WTC11 (cell line): ENCODE data around the gene FAM107B. TPM values are rescaled to one million over a fixed set of nuclear protein-coding genes. Genes with fewer than 3 reads are reported as not detected.

Source experiments
- ATAC-seq: fragments of 200-7000 bp; cut with Tn5 transposase; 2 replicates; pipeline ENCODE4 v1.10.0; 2021; ENCODE audit warnings: mild to moderate bottlenecking, moderate library complexity
- CTCF ChIA-PET: fragments of 300-600 bp; sonication (Branson Sonifier 250); formaldehyde crosslinking; loops from one replicate; lab custom pipeline; 2021; ENCODE audit warnings: antibody characterized with exemption; lab: Charles Lee
- POLR2A ChIA-PET: fragments of 350-600 bp; sonication (Branson Sonifier 250); formaldehyde crosslinking; loops from one replicate; lab custom pipeline; 2021; ENCODE audit warnings: antibody characterized with exemption; lab: Charles Lee
- DNase-seq: peaks from one replicate; pipeline ENCODE4 v3.0.0; 2021; ENCODE audit warnings: low spot score
- H3K27ac Mint-ChIP-seq: 2 replicates; pipeline ENCODE4 v1.8.0; 2021; ENCODE audit warnings: mixed read lengths
- H3K27me3 Mint-ChIP-seq: 2 replicates; pipeline ENCODE4 v1.8.0; 2021; ENCODE audit warnings: low read depth, mild to moderate bottlenecking, moderate library complexity, mixed read lengths
- H3K36me3 Mint-ChIP-seq: 2 replicates; pipeline ENCODE4 v1.8.0; 2021; ENCODE audit warnings: mixed read lengths
- H3K4me1 Mint-ChIP-seq: 2 replicates; pipeline ENCODE4 v1.8.0; 2022; ENCODE audit warnings: mixed read lengths
- H3K4me3 Mint-ChIP-seq: 2 replicates; pipeline ENCODE4 v1.8.0; 2021; ENCODE audit warnings: mild to moderate bottlenecking, moderate library complexity, mixed read lengths
- H3K9me3 Mint-ChIP-seq: 2 replicates; pipeline ENCODE4 v1.8.0; 2021; ENCODE audit warnings: mixed read lengths
- EMX1 ChIP-seq: fragments of 250-450 bp; sonication (Bioruptor Pico); IDR thresholded peaks from 2 replicates; pipeline ENCODE4 v1.8.0; 2021; ENCODE audit warnings: mild to moderate bottlenecking
- ESRRA ChIP-seq: sonication (generic); formaldehyde crosslinking; IDR thresholded peaks from 2 replicates; pipeline ENCODE4 v1.8.1; 2022; ENCODE audit warnings: mild to moderate bottlenecking, missing genetic modification reagents, borderline replicate concordance
- GRHL2 ChIP-seq: fragments of 250-450 bp; sonication (Bioruptor Pico); IDR thresholded peaks from 2 replicates; pipeline ENCODE4 v1.8.0; 2022; ENCODE audit warnings: mild to moderate bottlenecking, moderate library complexity; ENCODE audit not compliant: insufficient replicate concordance, severe bottlenecking
- IRF2 ChIP-seq: sonication (generic); formaldehyde crosslinking; IDR thresholded peaks from 2 replicates; pipeline ENCODE4 v1.8.0; 2022; ENCODE audit warnings: low read depth, missing genetic modification reagents, borderline replicate concordance
- NFATC4 ChIP-seq: fragments of 250-450 bp; sonication (Bioruptor Pico); IDR thresholded peaks from 2 replicates; pipeline ENCODE4 v1.9.0; 2021; ENCODE audit warnings: mild to moderate bottlenecking
- NFE2L1 ChIP-seq: sonication (generic); formaldehyde crosslinking; IDR thresholded peaks from 2 replicates; pipeline ENCODE4 v1.8.1; 2023; ENCODE audit warnings: missing genetic modification reagents
- RORB ChIP-seq: fragments of 250-450 bp; sonication (Bioruptor Pico); IDR thresholded peaks from 2 replicates; pipeline ENCODE4 v1.9.0; 2021; ENCODE audit warnings: mild to moderate bottlenecking
- SP1 ChIP-seq: sonication (generic); formaldehyde crosslinking; conservative IDR thresholded peaks from 2 replicates; pipeline ENCODE4 v1.8.1; 2022; ENCODE audit warnings: missing genetic modification reagents
- TEAD4 ChIP-seq: sonication (generic); formaldehyde crosslinking; IDR thresholded peaks from 2 replicates; pipeline ENCODE4 v1.8.0; 2022; ENCODE audit warnings: mild to moderate bottlenecking, missing genetic modification reagents
- ZBTB21 ChIP-seq: sonication (generic); formaldehyde crosslinking; IDR thresholded peaks from 2 replicates; pipeline ENCODE4 v1.8.1; 2023; ENCODE audit warnings: mild to moderate bottlenecking, missing genetic modification reagents, borderline replicate concordance
- ZNF416 ChIP-seq: fragments of 250-450 bp; sonication (Bioruptor Pico); IDR thresholded peaks from 2 replicates; pipeline ENCODE4 v1.9.0; 2021; ENCODE audit warnings: mild to moderate bottlenecking, inconsistent platforms
- ZNF423 ChIP-seq: fragments of 250-450 bp; sonication (Bioruptor Pico); IDR thresholded peaks from 2 replicates; pipeline ENCODE4 v2.1.2; 2022; ENCODE audit warnings: mild to moderate bottlenecking, moderate library complexity
- total RNA-seq: library from RNA; stranded (reverse); gene quantifications from 3 replicates; pipeline ENCODE4 v1.2.3, GENCODE V29; 2021
- TF ChIP-seq, protein P1 (sequence below): sonication (generic); formaldehyde crosslinking; IDR thresholded peaks from 2 replicates; pipeline ENCODE4 v1.8.0; 2022; ENCODE audit warnings: mild to moderate bottlenecking, missing genetic modification reagents
- TF ChIP-seq, protein P2 (sequence below): sonication (generic); formaldehyde crosslinking; IDR thresholded peaks from 2 replicates; pipeline ENCODE4 v1.8.0; 2023; ENCODE audit warnings: mild to moderate bottlenecking, missing genetic modification reagents
- TF ChIP-seq, protein P3 (sequence below): sonication (generic); formaldehyde crosslinking; IDR thresholded peaks from 2 replicates; pipeline ENCODE4 v1.8.1; 2023; ENCODE audit warnings: mild to moderate bottlenecking, missing genetic modification reagents, moderate library complexity
- TF ChIP-seq, protein P4 (sequence below): sonication (generic); formaldehyde crosslinking; IDR thresholded peaks from 2 replicates; pipeline ENCODE4 v1.8.0; 2022; ENCODE audit warnings: mild to moderate bottlenecking, missing genetic modification reagents
- TF ChIP-seq, protein P5 (sequence below): sonication (generic); formaldehyde crosslinking; IDR thresholded peaks from 2 replicates; pipeline ENCODE4 v1.8.1; 2022; ENCODE audit warnings: missing genetic modification reagents, borderline replicate concordance
- TF ChIP-seq, protein P6 (sequence below): sonication (generic); formaldehyde crosslinking; IDR thresholded peaks from 2 replicates; pipeline ENCODE4 v1.8.1; 2022; ENCODE audit warnings: mild to moderate bottlenecking, missing genetic modification reagents, moderate library complexity, borderline replicate concordance
- TF ChIP-seq, protein P7 (sequence below): fragments of 250-450 bp; sonication (Bioruptor Pico); IDR thresholded peaks from 2 replicates; pipeline ENCODE4 v1.9.0; 2021; ENCODE audit warnings: mild to moderate bottlenecking
- TF ChIP-seq, protein P8 (sequence below): fragments of 250-450 bp; sonication (Bioruptor Pico); IDR thresholded peaks from 2 replicates; pipeline ENCODE4 v2.1.2; 2022; ENCODE audit warnings: mild to moderate bottlenecking, moderate library complexity
- TF ChIP-seq, protein P9 (sequence below): fragments of 200-600 bp; IDR thresholded peaks from 2 replicates; pipeline ENCODE4 v1.8.0; 2022; ENCODE audit warnings: antibody characterized with exemption

Gene FAM107B
- total RNA-seq, 1 experiment from 2014 or later = 22.4 TPM

DNA sequence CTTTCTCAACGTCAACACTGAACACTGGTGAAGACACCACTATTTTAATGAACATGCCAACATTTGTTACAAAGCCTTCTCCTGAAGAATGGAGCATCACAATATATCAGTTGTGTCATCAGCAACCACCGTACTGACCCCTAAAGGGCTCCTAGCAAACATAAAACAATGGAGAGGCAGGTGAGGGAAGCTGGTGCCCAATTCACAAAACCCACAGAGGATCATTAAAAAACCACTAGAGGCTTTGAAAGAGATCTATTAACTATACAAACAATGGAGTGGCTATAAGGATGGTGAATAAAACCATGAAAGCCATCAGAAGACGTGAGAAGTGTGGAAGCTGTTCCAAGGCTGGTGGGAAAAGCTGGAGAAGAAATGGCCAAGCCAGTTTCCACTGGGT, 150.8 kb downstream of the FAM107B start (continued):
- TF ChIP-seq ESRRA (CRISPR knock-in tag) (no peak), IRF2 (CRISPR knock-in tag) (no peak), NFE2L1 (no peak), GRHL2 (CRISPR knock-in tag) (no peak), EMX1 (CRISPR knock-in tag) (no peak), TEAD4 (no peak), ZNF423 (CRISPR knock-in tag) (no peak), RORB (CRISPR knock-in tag) (no peak)
- TF ChIP-seq, protein P1, sequence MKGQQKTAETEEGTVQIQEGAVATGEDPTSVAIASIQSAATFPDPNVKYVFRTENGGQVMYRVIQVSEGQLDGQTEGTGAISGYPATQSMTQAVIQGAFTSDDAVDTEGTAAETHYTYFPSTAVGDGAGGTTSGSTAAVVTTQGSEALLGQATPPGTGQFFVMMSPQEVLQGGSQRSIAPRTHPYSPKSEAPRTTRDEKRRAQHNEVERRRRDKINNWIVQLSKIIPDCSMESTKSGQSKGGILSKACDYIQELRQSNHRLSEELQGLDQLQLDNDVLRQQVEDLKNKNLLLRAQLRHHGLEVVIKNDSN = no peak
- TF ChIP-seq, protein P2, sequence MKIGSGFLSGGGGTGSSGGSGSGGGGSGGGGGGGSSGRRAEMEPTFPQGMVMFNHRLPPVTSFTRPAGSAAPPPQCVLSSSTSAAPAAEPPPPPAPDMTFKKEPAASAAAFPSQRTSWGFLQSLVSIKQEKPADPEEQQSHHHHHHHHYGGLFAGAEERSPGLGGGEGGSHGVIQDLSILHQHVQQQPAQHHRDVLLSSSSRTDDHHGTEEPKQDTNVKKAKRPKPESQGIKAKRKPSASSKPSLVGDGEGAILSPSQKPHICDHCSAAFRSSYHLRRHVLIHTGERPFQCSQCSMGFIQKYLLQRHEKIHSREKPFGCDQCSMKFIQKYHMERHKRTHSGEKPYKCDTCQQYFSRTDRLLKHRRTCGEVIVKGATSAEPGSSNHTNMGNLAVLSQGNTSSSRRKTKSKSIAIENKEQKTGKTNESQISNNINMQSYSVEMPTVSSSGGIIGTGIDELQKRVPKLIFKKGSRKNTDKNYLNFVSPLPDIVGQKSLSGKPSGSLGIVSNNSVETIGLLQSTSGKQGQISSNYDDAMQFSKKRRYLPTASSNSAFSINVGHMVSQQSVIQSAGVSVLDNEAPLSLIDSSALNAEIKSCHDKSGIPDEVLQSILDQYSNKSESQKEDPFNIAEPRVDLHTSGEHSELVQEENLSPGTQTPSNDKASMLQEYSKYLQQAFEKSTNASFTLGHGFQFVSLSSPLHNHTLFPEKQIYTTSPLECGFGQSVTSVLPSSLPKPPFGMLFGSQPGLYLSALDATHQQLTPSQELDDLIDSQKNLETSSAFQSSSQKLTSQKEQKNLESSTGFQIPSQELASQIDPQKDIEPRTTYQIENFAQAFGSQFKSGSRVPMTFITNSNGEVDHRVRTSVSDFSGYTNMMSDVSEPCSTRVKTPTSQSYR (CRISPR knock-in tag) = no peak
- TF ChIP-seq, protein P3, sequence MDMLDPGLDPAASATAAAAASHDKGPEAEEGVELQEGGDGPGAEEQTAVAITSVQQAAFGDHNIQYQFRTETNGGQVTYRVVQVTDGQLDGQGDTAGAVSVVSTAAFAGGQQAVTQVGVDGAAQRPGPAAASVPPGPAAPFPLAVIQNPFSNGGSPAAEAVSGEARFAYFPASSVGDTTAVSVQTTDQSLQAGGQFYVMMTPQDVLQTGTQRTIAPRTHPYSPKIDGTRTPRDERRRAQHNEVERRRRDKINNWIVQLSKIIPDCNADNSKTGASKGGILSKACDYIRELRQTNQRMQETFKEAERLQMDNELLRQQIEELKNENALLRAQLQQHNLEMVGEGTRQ (CRISPR knock-in tag) = no peak

DNA sequence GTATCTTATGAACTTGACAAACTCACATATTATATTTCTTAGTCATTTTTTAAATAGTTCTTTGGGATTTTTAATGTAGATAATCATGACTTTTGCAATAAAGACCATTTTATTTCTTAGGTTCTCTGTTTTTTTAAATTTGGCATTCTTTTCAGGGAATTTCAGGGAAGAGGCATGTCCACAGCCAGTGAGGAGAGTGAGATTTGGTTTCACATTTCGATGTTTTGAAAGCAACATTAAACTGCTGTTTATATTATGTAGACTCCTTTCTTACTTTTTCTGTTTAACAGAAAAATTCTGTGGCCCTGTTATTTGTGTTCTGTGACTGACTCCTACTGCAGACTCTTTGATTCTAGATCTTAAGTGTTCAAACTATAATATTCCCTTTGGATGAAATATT, 153.7 kb downstream of the FAM107B start:
- peaks cover 16% of the 10 kb centered on the region for H3K4me1 Mint-ChIP-seq
- POLR2A ChIA-PET = no interaction called here
- no peaks in the 10 kb centered on the region; the same call in 1 of the 2 replicates for H3K27me3 Mint-ChIP-seq
- ATAC-seq (no peak), DNase-seq (no peak)
- no peak overlapping the region for H3K4me3 Mint-ChIP-seq
- no peaks in the 10 kb centered on the region for H3K36me3 Mint-ChIP-seq
- no peak overlapping the region for H3K27ac Mint-ChIP-seq
- CTCF ChIA-PET = no interaction called here
- no peaks in the 10 kb centered on the region for H3K9me3 Mint-ChIP-seq
- TF ChIP-seq, protein P4, sequence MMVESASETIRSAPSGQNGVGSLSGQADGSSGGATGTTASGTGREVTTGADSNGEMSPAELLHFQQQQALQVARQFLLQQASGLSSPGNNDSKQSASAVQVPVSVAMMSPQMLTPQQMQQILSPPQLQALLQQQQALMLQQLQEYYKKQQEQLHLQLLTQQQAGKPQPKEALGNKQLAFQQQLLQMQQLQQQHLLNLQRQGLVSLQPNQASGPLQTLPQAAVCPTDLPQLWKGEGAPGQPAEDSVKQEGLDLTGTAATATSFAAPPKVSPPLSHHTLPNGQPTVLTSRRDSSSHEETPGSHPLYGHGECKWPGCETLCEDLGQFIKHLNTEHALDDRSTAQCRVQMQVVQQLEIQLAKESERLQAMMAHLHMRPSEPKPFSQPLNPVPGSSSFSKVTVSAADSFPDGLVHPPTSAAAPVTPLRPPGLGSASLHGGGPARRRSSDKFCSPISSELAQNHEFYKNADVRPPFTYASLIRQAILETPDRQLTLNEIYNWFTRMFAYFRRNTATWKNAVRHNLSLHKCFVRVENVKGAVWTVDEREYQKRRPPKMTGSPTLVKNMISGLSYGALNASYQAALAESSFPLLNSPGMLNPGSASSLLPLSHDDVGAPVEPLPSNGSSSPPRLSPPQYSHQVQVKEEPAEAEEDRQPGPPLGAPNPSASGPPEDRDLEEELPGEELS (CRISPR knock-in tag) = no peak
- TF ChIP-seq ZBTB21 (CRISPR knock-in tag) = no peak
- TF ChIP-seq ZNF416 = no peak
- no peak for TF ChIP-seq ESRRA (CRISPR knock-in tag)
- no peak for TF ChIP-seq SP1 (CRISPR knock-in tag)
- TF ChIP-seq NFATC4 (CRISPR knock-in tag) = no peak
- TF ChIP-seq, protein P5, sequence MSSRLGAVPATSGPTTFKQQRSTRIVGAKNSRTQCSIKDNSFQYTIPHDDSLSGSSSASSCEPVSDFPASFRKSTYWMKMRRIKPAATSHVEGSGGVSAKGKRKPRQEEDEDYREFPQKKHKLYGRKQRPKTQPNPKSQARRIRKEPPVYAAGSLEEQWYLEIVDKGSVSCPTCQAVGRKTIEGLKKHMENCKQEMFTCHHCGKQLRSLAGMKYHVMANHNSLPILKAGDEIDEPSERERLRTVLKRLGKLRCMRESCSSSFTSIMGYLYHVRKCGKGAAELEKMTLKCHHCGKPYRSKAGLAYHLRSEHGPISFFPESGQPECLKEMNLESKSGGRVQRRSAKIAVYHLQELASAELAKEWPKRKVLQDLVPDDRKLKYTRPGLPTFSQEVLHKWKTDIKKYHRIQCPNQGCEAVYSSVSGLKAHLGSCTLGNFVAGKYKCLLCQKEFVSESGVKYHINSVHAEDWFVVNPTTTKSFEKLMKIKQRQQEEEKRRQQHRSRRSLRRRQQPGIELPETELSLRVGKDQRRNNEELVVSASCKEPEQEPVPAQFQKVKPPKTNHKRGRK (CRISPR knock-in tag) = no peak
- TF ChIP-seq, protein P6, sequence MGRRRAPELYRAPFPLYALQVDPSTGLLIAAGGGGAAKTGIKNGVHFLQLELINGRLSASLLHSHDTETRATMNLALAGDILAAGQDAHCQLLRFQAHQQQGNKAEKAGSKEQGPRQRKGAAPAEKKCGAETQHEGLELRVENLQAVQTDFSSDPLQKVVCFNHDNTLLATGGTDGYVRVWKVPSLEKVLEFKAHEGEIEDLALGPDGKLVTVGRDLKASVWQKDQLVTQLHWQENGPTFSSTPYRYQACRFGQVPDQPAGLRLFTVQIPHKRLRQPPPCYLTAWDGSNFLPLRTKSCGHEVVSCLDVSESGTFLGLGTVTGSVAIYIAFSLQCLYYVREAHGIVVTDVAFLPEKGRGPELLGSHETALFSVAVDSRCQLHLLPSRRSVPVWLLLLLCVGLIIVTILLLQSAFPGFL (CRISPR knock-in tag) = no peak
- TF ChIP-seq, protein P7, sequence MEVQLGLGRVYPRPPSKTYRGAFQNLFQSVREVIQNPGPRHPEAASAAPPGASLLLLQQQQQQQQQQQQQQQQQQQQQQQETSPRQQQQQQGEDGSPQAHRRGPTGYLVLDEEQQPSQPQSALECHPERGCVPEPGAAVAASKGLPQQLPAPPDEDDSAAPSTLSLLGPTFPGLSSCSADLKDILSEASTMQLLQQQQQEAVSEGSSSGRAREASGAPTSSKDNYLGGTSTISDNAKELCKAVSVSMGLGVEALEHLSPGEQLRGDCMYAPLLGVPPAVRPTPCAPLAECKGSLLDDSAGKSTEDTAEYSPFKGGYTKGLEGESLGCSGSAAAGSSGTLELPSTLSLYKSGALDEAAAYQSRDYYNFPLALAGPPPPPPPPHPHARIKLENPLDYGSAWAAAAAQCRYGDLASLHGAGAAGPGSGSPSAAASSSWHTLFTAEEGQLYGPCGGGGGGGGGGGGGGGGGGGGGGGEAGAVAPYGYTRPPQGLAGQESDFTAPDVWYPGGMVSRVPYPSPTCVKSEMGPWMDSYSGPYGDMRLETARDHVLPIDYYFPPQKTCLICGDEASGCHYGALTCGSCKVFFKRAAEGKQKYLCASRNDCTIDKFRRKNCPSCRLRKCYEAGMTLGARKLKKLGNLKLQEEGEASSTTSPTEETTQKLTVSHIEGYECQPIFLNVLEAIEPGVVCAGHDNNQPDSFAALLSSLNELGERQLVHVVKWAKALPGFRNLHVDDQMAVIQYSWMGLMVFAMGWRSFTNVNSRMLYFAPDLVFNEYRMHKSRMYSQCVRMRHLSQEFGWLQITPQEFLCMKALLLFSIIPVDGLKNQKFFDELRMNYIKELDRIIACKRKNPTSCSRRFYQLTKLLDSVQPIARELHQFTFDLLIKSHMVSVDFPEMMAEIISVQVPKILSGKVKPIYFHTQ (CRISPR knock-in tag) = no peak
- TF ChIP-seq, protein P8, sequence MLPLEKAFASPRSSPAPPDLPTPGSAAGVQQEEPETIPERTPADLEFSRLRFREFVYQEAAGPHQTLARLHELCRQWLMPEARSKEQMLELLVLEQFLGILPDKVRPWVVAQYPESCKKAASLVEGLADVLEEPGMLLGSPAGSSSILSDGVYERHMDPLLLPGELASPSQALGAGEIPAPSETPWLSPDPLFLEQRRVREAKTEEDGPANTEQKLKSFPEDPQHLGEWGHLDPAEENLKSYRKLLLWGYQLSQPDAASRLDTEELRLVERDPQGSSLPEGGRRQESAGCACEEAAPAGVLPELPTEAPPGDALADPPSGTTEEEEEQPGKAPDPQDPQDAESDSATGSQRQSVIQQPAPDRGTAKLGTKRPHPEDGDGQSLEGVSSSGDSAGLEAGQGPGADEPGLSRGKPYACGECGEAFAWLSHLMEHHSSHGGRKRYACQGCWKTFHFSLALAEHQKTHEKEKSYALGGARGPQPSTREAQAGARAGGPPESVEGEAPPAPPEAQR (CRISPR knock-in tag) = no peak
- TF ChIP-seq, protein P9, sequence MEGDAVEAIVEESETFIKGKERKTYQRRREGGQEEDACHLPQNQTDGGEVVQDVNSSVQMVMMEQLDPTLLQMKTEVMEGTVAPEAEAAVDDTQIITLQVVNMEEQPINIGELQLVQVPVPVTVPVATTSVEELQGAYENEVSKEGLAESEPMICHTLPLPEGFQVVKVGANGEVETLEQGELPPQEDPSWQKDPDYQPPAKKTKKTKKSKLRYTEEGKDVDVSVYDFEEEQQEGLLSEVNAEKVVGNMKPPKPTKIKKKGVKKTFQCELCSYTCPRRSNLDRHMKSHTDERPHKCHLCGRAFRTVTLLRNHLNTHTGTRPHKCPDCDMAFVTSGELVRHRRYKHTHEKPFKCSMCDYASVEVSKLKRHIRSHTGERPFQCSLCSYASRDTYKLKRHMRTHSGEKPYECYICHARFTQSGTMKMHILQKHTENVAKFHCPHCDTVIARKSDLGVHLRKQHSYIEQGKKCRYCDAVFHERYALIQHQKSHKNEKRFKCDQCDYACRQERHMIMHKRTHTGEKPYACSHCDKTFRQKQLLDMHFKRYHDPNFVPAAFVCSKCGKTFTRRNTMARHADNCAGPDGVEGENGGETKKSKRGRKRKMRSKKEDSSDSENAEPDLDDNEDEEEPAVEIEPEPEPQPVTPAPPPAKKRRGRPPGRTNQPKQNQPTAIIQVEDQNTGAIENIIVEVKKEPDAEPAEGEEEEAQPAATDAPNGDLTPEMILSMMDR = no peak
